ENCODE results near the gene COX6B2.

The COX6B2 gene

GRCh38 chr19:55346725-55347441 lies 7.6 kb downstream of the COX6B2 start:
- no peak overlapping the region for H3K4me3 ChIP-seq (ENCODE audit: low read length in 2 of 2)
- H3K36me3 ChIP-seq (replicated peaks in 1 of 2; ENCODE audit: control insufficient read depth in 2 of 2, insufficient read depth in 2 of 2, low read length in 2 of 2), result peaks cover 26 to 55% of the 10 kb centered on the region in 2 donors
- DNase-seq (ENCODE audit: low spot score), result no peak
- H3K4me1 ChIP-seq (ENCODE audit: control insufficient read depth in 2 of 2, insufficient read depth in 1 of 2, low read depth in 1 of 2, low read length in 2 of 2), result peaks cover 19 to 21% of the 10 kb centered on the region in 2 donors
- no peak overlapping the region for H2BK15ac ChIP-seq (ENCODE audit: low read length)
- H3K79me1 ChIP-seq (ENCODE audit: low read depth, low read length), result peaks cover 11% of the 10 kb centered on the region
- no peak overlapping the region for H4K8ac ChIP-seq (ENCODE audit: low read depth, low read length)
- no peak overlapping the region for H3K27ac ChIP-seq (replicated peaks; ENCODE audit: low read length)
- H3K4ac ChIP-seq (ENCODE audit: low read length), result no peak overlapping the region
- H2BK12ac ChIP-seq (ENCODE audit: low read length), result no peak overlapping the region
- no peak overlapping the region for H3K18ac ChIP-seq (ENCODE audit: low read length)
- WGBS, 2 donors (ENCODE audit: extremely low coverage in 2 of 2, insufficient read length in 2 of 2, insufficient replicate concordance in 1 of 2), result no CpG with 5 or more reads among the region's 41 CpGs
- no peak overlapping the region for H2AFZ ChIP-seq (ENCODE audit: low read length)
- H3K9me3 ChIP-seq (replicated peaks in 1 of 2; ENCODE audit: control insufficient read depth in 2 of 2, insufficient read depth in 1 of 2, low read depth in 1 of 2, low read length in 2 of 2), result peaks cover 0 to 2% of the 10 kb centered on the region in 2 donors
- peaks cover 0 to 9% (median 5%) of the 10 kb centered on the region in 3 experiments for H3K27me3 ChIP-seq (ENCODE audit: control insufficient read depth in 3 of 3, insufficient read depth in 3 of 3, low read depth in 1 of 3, low read length in 3 of 3)
- H2AK5ac ChIP-seq (ENCODE audit: low read depth, low read length), result peak overlapping the region; percentile 28
- H2BK120ac ChIP-seq (ENCODE audit: low read depth, low read length), result no peak overlapping the region
- H3K4me2 ChIP-seq (ENCODE audit: insufficient read depth, low read length, poor library complexity, severe bottlenecking), result no peak overlapping the region
- H3K23ac ChIP-seq (ENCODE audit: low read depth, low read length, poor library complexity), result no peak overlapping the region
- H2BK5ac ChIP-seq (ENCODE audit: low read length), result no peak overlapping the region
- no peak overlapping the region for H4K91ac ChIP-seq (ENCODE audit: low read depth, low read length, poor library complexity)
- no peak overlapping the region for H3K14ac ChIP-seq (ENCODE audit: low read length)
- peak overlapping the region; percentile 44 for H3K9ac ChIP-seq (ENCODE audit: low read depth, low read length, poor library complexity)

GRCh38 chr19:55345818-55346724 lies 8.4 kb downstream of the COX6B2 start:
- Histone ChIP-seq H2BK12ac (ENCODE audit: low read length) (peak overlapping the region; percentile 1), H3K14ac (ENCODE audit: low read length) (no peak overlapping the region), H3K27ac (replicated peaks; ENCODE audit: low read length) (no peak overlapping the region), H3K9me3 (replicated peaks in 1 of 2; ENCODE audit: control insufficient read depth in 2 of 2, insufficient read depth in 1 of 2, low read depth in 1 of 2, low read length in 2 of 2) (peaks cover 0 to 2% of the 10 kb centered on the region in 2 donors), H4K91ac (ENCODE audit: low read depth, low read length, poor library complexity) (no peak overlapping the region), H2AK5ac (ENCODE audit: low read depth, low read length) (no peak overlapping the region), H3K4me1 (ENCODE audit: control insufficient read depth in 2 of 2, insufficient read depth in 1 of 2, low read depth in 1 of 2, low read length in 2 of 2) (peaks cover 24 to 27% of the 10 kb centered on the region in 2 donors), H3K23ac (ENCODE audit: low read depth, low read length, poor library complexity) (peak overlapping the region; percentile 65), H3K9ac (ENCODE audit: low read depth, low read length, poor library complexity) (no peak overlapping the region), H3K4ac (ENCODE audit: low read length) (no peak overlapping the region), H2BK5ac (ENCODE audit: low read length) (peak overlapping the region; percentile 29), H3K4me3 (ENCODE audit: low read length in 2 of 2) (no peak overlapping the region), H3K36me3 (replicated peaks in 1 of 2; ENCODE audit: control insufficient read depth in 2 of 2, insufficient read depth in 2 of 2, low read length in 2 of 2) (peaks cover 28 to 60% of the 10 kb centered on the region in 2 donors), H3K27me3 (ENCODE audit: control insufficient read depth in 3 of 3, insufficient read depth in 3 of 3, low read depth in 1 of 3, low read length in 3 of 3) (peaks cover 0 to 6% (median 0%) of the 10 kb centered on the region in 3 experiments), H3K4me2 (ENCODE audit: insufficient read depth, low read length, poor library complexity, severe bottlenecking) (no peak overlapping the region), H2BK15ac (ENCODE audit: low read length) (no peak overlapping the region), H4K8ac (ENCODE audit: low read depth, low read length) (no peak overlapping the region), H3K18ac (ENCODE audit: low read length) (peak overlapping the region; percentile 64), H2BK120ac (ENCODE audit: low read depth, low read length) (no peak overlapping the region), H3K79me1 (ENCODE audit: low read depth, low read length) (peaks cover 15% of the 10 kb centered on the region), H2AFZ (ENCODE audit: low read length) (no peak overlapping the region)
- no CpG with 5 or more reads among the region's 43 CpGs for WGBS, 2 donors (ENCODE audit: extremely low coverage in 2 of 2, insufficient read length in 2 of 2, insufficient replicate concordance in 1 of 2)
- DNase-seq (ENCODE audit: low spot score), result no peak

- Histone ChIP-seq H2BK15ac (ENCODE audit: low read length) (no peak overlapping the region), H3K9me3 (replicated peaks in 1 of 2; ENCODE audit: control insufficient read depth in 2 of 2, insufficient read depth in 1 of 2, low read depth in 1 of 2, low read length in 2 of 2) (peaks cover 0 to 2% of the 10 kb centered on the region in 2 donors), H3K79me1 (ENCODE audit: low read depth, low read length) (peaks cover 15% of the 10 kb centered on the region), H3K14ac (ENCODE audit: low read length) (peak overlapping the region; percentile 9), H2AFZ (ENCODE audit: low read length) (no peak overlapping the region), H2AK5ac (ENCODE audit: low read depth, low read length) (no peak overlapping the region), H3K4me1 (ENCODE audit: control insufficient read depth in 2 of 2, insufficient read depth in 1 of 2, low read depth in 1 of 2, low read length in 2 of 2) (peaks cover 24 to 26% of the 10 kb centered on the region in 2 donors), H3K27ac (replicated peaks; ENCODE audit: low read length) (no peak overlapping the region), H3K4me2 (ENCODE audit: insufficient read depth, low read length, poor library complexity, severe bottlenecking) (no peak overlapping the region), H3K4ac (ENCODE audit: low read length) (no peak overlapping the region), H2BK12ac (ENCODE audit: low read length) (peak overlapping the region; percentile 1), H3K18ac (ENCODE audit: low read length) (peak overlapping the region; percentile 57), H3K36me3 (replicated peaks in 1 of 2; ENCODE audit: control insufficient read depth in 2 of 2, insufficient read depth in 2 of 2, low read length in 2 of 2) (peaks cover 28 to 60% of the 10 kb centered on the region in 2 donors), H2BK120ac (ENCODE audit: low read depth, low read length) (no peak overlapping the region), H3K4me3 (ENCODE audit: low read length in 2 of 2) (no peak overlapping the region), H2BK5ac (ENCODE audit: low read length) (peak overlapping the region; percentile 29), H3K9ac (ENCODE audit: low read depth, low read length, poor library complexity) (peak overlapping the region; percentile 63), H4K91ac (ENCODE audit: low read depth, low read length, poor library complexity) (no peak overlapping the region), H4K8ac (ENCODE audit: low read depth, low read length) (no peak overlapping the region), H3K27me3 (ENCODE audit: control insufficient read depth in 3 of 3, insufficient read depth in 3 of 3, low read depth in 1 of 3, low read length in 3 of 3) (peaks cover 0 to 2% (median 0%) of the 10 kb centered on the region in 3 experiments), H3K23ac (ENCODE audit: low read depth, low read length, poor library complexity) (peak overlapping the region; percentile 65)
- no CpG with 5 or more reads among the region's 22 CpGs for WGBS, 2 donors (ENCODE audit: extremely low coverage in 2 of 2, insufficient read length in 2 of 2, insufficient replicate concordance in 1 of 2)
- DNase-seq (ENCODE audit: low spot score), result no peak
These were observed 9.3 kb downstream of the COX6B2 start for GRCh38 chr19:55345101-55345817.
